ENCODE data around the gene MRTFB.

MRTFB gene

DNA sequence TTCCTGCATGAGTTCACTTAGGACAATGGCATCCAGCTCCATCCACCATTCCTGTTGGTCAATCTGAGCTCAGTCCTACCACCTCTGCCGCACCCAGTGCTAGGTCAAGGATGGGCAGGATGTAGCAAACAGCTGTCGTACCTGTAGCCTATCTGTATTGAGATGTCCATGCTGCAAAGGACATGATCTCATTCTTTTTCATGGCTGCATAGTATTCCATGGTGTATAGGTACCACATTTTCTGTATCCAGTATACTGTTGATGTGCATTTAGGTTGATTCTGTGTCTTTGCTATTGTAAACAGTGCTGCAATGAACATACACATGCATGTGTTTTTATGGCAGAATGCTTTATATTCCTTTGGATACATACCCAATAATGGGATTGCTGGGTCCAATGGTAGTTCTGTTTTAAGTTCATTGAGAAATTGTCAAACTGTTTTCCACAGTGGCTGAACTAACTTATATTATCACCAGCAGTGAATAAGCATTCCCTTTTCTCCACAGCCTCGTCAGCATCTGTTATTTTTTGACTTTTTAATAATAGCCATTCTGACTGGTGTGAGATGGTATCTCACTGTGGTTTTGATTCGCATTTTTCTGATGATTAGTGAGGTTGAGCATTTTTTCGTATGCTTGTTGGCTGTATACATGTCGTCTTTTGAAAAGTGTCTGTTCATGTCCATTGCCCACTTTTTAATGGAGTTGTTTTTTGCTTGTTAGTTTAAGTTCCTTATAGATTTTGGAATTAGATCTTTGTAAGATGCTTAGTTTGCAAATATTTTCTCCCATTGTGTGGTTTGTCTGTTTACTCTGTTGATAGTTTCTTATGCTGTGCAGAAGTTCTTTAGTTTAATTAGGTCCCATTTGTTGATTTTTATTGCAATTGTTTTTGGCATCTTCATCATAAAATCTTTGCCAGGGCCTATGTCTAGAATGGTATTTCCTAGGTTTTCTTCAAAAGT is 7.2 kb upstream of the MRTFB start:
- in situ Hi-C loops (cut with HindIII; ENCODE audit: low sequenced_read_pairs): no loop called here

DNA sequence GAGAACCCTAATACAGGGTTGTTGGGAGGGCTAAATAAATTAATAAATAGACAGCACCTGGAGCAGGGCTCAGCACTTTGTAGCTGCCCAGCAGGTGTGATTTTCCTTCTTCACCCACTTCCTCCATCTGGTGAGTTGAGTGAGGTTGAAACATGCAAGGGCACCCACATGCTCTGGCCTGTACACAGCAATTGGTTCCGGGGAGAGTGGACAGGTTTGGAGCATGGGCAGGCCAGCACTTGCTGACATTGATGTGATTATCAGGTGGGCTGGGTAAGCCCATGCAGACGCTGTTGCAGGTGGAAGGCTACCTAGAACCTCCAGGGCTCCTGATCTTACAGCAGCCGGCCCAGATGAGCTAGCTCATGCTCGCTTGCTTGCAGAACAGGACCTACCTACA is 1.3 kb upstream of the MRTFB start:
- in situ Hi-C loops (cut with HindIII; ENCODE audit: low sequenced_read_pairs): no loop called here

DNA sequence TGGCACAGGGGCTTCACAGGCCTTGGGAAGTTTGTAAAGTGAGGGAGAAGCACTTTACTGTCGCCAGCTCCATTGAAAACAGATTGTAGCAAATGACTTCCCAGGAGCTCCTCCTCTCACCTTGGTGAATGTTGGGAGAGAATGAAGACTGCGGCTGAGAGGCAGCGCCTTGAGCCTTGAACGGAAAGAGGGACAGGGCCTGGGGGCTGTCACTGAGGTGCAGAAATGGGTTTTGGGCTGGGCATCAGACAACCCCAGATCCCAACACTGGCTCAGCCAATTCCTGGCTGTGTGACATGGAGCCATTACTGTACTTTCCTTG is 603 bp upstream of the MRTFB start:
- in situ Hi-C loops (cut with HindIII; ENCODE audit: low sequenced_read_pairs): no loop called here

DNA sequence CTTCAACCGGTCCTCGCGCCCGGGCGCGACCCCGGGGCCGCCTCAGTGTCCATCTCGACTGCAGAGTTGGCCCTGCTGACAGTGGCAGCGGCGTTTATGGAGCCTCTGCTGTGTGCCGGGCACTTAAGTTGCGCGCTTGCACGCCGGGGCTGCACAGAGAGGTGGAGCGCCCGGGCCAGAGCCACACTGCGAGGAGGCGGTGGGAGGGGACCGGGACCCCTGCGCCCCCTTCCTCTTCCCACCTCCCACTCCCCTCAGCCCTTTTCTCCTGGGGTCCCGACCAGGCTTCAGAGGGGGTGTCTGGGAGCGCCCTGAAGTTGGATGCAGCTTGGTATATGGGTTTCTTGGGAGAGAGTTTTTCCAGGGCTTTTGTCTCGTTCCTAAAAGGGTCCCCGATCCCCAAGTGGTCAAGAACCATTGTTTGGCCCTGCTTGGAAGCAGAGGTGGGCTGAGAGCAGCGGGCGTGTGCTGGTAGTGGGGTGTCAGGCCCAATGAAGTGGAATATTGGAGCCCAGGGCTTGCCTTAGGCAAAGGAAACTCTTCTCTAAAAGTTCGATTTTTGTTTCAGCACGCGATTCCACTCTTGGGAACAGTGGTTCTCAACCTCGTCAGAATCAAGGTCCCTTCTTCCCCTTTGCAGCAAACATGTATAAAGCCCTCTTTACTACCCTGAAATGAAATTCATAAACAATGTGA is 605 bp downstream of the MRTFB start:
- in situ Hi-C loops (cut with HindIII; ENCODE audit: low sequenced_read_pairs): no loop called here

DNA sequence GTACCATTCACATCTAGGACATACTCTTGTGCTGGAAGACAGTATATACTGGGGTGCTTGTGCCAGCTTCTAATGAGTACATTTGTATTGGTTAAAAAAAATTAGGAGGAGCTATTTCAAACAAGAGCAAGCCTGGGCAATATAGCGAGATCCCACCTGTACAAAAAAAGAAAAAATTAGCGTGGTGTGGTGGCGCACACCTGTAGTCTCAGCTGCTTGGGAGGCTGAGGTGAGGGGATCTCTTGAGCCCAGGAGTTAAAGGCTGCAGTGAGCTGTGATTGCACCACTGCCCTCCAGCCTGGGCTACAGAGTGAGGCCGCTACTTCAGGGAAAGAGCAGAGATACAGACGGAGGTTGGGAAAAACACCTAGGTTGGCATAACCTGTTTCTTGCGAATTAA is 1.2 kb downstream of the MRTFB start:
- in situ Hi-C loops (cut with HindIII; ENCODE audit: low sequenced_read_pairs): no loop called here

DNA sequence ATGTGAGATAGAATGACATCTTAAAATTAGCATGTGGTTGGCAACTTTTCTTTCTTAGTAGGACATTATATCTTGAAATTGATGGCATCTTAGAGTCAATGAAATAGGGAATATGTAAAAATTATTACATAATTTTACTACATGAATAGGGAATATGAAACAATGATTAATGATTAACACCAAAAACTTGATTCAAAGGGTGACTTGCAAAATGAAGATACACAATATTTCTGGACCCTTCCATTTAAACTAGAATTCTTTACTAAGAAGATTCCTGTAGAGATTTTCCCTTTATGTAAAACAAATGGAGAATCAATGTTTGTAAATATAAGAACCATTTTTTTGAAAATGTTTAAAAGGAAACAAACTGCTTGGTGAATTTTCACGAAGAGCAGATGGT is 3.4 kb downstream of the MRTFB start:
- in situ Hi-C loops (cut with HindIII; ENCODE audit: low sequenced_read_pairs): no loop called here

DNA sequence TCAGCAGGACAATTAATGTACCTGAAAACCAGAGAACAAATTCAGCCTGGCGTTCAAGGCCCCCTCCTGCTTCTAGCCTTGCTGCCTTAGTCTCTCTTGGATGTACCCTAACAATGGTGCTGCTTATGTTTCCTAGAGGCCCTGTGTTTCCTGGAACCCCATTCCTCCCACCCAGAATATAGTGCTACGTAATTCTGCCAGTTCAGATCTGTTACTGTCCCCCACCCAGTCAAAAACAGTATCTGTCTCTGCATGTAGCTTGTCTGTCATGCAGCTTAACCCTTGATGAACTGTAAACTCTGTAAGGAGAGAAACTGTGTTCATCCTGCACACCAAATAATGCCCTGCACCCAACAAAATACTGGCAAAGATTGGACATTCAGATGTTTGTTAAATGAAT is 6.8 kb downstream of the MRTFB start:
- in situ Hi-C loops (cut with HindIII; ENCODE audit: low sequenced_read_pairs): loop anchor here (25.0 kb wide), 1 partner anchor 141 kb away; no protein-coding TSS in a partner anchor

DNA sequence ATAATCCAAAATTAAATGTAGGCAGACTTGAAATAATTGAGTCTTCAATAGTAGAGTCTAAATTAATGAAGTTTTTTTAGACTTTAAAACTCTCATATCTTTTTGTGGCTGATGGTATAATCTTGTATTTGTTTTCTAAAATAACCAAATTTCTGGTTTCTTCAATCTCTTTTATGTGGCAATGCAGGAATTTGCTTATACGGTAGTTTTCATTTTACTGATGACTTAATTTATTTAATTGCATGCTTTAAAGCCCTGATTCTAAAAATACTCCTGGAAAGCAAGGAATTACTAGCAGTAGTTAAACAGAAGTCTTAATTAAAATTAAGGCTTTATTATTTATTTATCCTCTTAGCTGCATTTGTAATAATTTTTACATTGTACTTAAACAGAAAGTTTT is 15.4 kb downstream of the MRTFB start:
- in situ Hi-C loops (cut with HindIII; ENCODE audit: low sequenced_read_pairs): loop anchor here (25.0 kb wide), 1 partner anchor 149 kb away; no protein-coding TSS in a partner anchor

DNA sequence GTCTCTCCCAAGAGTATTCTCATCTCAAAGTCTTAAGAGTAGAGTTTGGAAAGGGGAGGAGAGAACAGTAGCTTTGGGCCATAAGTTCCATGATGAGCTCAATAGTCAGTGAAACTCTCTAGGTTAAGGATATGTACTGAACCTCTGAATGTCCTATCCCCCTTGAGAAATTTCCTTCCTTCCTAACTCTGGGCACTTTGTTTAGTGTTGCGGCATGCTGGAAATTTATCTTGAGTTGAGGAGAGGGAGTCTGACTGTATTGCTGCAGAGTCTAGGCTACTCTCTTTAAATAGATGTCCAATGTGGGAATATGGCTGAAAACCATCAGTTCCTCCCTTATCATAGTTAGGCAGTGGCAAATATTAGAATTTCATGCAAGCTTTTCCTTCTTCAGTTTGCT is 16.1 kb downstream of the MRTFB start:
- in situ Hi-C loops (cut with HindIII; ENCODE audit: low sequenced_read_pairs): loop anchor here (25.0 kb wide), 1 partner anchor 150 kb away; no protein-coding TSS in a partner anchor

DNA sequence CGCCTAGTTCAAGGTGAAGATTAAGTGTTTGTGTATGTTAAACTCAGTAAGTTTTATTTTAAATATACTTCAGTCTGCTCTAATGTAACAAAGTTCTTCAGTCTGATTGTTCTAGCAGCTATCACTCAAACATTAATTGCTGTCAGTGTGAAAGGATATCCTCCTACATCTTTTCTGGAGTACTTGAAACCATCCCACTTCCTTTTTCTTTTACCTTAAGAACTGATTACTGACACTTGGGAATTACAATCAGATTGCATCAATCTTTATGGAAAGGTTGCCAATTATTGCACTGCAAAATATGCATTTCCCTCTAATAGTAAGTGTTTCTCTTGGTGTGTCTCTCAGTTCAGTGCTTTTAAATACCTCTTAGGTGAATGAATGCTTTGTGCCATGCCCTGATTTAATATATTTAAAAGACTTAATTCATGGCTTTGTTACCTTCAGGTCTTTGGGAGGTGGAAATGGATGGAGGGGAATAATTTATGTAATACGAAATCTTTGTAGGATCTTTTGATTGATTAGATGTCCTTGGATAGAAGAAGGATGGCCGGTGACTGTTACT is 16.6 kb downstream of the MRTFB start:
- in situ Hi-C loops (cut with HindIII; ENCODE audit: low sequenced_read_pairs): loop anchor here (25.0 kb wide), 1 partner anchor 150 kb away; no protein-coding TSS in a partner anchor

DNA sequence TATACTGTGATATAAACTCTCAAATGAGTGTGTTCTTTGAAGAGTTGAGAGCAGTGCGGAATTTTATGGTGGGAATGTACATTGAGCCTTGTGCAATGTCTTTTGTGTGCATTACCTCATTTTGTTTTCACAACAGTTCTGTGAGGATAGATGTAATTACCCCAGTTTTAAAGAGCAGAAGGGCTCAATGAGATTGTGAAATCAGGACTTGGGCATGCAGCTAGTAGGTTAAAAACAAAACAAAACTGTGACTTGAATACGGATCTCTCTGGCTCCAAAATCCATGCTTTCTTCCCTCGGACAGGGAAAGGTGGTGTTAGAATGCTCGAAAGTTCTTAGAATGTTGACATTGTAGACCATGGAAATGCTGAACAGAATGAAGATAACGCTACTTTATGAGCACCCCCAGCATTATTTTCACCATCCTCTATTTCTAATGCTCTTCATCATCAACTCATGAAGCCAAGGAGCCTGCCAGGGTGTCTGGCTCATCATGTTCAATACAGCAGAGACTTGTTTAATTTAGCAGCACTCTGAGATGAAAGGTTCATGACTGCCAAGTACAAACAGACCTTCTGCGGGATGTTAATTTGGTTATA is 17.1 kb downstream of the MRTFB start:
- in situ Hi-C loops (cut with HindIII; ENCODE audit: low sequenced_read_pairs): loop anchor here (25.0 kb wide), 1 partner anchor 151 kb away; no protein-coding TSS in a partner anchor

DNA sequence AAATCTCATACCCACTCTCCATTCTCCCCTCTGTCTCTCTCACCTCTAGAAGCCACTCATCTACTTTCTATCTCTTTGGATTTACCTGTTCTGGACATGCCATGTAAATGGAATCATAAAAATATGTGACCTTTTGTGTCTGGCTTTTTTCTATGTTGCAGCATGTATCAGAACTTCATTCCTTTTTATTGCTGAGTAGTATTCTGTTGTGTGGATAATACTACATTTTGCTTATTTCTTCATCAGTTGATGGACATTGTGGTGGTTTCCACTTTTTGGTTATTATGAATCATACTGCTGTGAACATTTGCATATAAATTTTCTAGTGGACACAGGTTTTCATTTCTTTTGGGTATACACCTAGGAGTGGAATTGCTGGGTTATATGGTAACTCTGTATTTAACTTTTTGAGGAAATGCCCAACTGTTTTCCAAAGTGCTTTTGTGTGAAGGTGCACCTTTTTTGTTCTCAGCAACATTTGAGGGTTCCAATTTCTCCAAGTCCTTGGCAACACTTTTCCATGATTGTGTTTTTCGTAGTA is 18.2 kb downstream of the MRTFB start:
- in situ Hi-C loops (cut with HindIII; ENCODE audit: low sequenced_read_pairs): loop anchor here (25.0 kb wide), 1 partner anchor 152 kb away; no protein-coding TSS in a partner anchor

DNA sequence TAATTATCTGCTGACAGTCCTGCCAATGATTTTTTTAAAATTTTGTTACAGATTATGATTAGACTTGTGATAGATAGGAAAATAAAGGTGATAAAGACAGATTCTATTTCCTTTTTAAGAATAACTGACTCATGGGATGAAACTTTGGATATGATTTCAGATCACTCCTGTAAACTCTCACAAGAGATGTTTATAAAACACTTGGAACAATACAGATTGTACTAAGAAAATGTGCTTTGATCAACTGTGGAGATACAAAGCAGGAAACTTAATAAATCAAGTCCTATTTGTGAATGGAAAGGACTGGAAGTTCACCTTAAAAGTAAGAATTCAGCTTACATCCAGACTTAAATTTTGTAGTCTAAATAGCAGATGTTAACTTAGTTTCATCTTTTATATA is 21.4 kb downstream of the MRTFB start:
- in situ Hi-C loops (cut with HindIII; ENCODE audit: low sequenced_read_pairs): loop anchor here (25.0 kb wide), 1 partner anchor 155 kb away; no protein-coding TSS in a partner anchor

DNA sequence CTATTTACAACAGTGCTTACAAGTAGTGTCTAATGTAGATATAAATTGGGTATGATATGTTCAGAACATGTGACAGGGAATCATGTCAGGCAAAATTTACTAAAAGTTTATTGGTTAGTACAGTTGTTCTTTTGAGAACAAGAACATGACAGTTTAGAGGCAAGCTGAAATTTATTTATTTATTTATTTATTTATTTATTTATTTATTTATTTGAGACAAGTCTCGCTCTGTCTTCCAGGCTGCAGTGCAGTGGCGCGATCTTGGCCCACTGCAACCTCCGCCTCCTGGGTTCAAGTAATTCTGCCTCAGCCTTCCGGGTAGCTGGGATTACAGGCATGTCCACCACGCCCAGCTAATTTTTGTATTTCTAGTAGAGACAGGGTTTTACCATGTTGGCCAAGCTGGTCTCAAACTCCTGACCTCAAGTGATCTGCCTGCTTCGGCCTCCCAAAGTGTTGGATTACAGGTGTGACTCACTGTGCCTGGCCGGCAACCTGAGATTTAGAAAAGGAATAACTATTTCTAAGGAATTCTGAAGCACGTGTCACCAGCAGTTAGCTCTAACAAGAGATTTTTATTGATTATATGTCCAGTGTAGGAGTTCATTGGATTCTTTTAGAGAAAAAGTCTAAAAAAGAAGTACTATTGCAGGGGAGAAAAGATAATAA is 24.9 kb downstream of the MRTFB start:
- in situ Hi-C loops (cut with HindIII; ENCODE audit: low sequenced_read_pairs): loop anchor here (25.0 kb wide), 1 partner anchor 159 kb away; no protein-coding TSS in a partner anchor

DNA sequence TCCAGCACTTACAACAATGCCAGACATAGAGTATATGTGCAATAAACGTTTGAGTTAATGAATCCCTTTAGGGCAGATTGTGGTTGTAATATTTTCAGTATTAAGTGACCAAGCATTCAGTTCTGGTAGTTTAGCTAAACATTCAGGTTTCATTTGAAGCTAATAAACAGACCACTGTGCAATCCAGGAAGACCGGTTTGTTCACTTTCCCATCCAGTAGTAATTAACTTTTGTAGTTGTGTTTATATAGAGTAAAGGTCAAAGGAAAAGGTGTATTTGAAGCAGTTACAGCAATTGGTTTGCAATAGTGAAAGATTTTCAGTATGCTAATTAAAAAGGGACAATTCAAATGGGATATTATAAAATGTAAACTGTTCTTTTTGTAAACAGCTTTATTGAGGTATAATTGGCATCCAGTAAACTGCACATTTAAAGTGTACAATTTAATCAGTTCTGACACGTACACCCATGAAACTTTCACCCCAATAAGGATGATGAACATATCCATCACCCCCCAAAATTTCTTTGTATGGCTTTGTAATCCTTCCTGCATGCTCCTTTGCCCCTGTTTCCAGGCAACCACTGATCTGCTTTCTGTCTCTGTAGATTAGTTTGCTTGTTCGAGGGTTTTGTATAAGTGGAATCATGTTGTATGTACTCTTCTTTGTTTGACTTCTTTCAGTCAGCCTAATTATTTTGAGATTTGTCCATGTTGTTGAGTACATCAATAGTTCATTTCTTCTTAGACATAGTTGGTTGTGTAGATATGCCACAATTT is 26.3 kb downstream of the MRTFB start:
- in situ Hi-C loops (cut with HindIII; ENCODE audit: low sequenced_read_pairs): loop anchor here (25.0 kb wide), 1 partner anchor 160 kb away; no protein-coding TSS in a partner anchor

DNA sequence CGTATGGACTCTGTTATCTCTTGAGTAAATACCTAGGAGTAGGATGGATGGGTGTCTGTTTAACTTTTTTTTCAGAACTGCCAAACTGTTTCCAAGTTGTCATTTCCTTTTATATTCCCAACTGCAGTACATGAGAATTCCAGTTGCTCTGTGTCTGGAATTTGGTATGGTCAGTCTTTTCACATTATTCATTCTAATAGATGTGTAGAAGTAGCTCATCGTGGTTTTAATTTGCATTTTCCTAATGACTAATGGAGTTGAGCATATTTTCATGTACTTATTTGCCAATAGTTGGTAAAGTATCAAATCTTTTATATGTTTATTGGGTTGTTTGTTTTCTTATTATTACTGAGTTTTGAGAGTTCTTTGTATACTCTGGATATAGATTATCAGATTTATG is 27.0 kb downstream of the MRTFB start:
- in situ Hi-C loops (cut with HindIII; ENCODE audit: low sequenced_read_pairs): loop anchor here (25.0 kb wide), 1 partner anchor 161 kb away; no protein-coding TSS in a partner anchor

DNA sequence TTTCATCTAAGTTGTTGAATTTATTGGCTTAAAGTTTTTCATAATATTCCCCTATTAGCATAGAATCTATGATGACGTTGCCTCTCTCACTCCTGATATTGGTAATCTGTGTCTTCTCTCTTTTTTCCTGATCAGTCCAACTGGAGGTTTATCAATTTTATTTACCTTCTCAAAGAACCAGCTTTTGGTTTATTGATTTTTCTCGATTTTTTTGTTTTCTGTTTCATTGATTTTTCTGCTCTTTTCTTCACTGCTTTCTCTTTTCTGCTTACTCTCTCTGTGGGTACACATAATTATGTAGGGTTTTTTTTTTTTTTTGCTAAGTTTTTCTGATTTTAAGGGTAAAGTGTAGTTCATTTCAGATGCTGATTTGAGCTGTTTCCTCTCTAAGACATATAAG is 29.7 kb downstream of the MRTFB start:
- in situ Hi-C loops (cut with HindIII; ENCODE audit: low sequenced_read_pairs): no loop called here

DNA sequence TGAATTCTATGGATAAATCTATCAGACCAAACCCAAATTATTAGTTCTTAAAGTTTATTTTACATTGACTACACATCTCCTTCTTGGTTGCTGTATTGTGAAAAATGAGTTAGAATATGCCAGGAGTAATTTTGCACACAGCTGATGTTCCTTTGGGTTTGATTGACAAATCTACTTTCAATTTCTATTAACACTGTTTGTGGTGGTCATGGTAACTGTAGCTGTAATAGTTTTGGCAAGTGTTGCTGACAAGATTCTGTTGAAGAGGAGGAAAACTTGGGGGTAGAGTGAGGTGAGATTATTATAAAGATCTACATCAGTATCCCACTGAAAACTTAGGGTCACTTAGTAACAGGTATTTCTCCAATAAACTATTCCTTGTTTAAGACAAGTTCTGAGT is 30.3 kb downstream of the MRTFB start:
- in situ Hi-C loops (cut with HindIII; ENCODE audit: low sequenced_read_pairs): no loop called here
